SK-N-MC (cell line): ENCODE measurements around the gene CD2AP.

Experiments
- EZH2 ChIP-seq: fragments of 200-600 bp; sonication (generic); IDR thresholded peaks from one replicate; pipeline ENCODE4 v1.6.1; 2017; ENCODE audit warnings: antibody characterized with exemption
- POLR2AphosphoS5 ChIP-seq: IDR thresholded peaks from 2 replicates; pipeline ENCODE4 v1.6.1; 2012; ENCODE audit warnings: mild to moderate bottlenecking, low read depth, low read length, borderline replicate concordance

DNA sequence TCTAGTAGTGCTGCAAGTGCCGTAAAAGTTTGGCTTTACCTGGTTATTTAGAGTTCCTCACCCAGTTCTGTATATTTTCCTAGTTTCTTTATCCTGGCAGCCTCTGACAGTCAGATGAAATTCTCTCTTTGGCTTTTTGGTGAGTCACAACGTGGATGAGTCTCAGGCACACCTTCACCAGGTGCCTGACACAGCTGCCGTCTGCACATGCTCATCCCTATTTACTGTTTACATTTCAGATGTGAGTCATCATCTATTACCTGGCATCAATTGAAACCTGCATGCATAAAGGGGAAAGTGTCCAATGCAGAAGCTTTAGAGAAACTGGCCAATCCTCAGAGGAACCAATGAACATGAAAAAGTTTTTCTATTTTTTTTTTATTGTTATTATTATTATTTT lies 187.5 kb downstream of the CD2AP start:
- no peak for TF ChIP-seq EZH2
- TF ChIP-seq POLR2AphosphoS5: no peak
